DND-41 (cell line): ENCODE measurements around the gene CFAP73.

Experiments used
- ATAC-seq: fragments of 200-7000 bp; cut with Tn5 transposase; 3 replicates; pipeline ENCODE4 v1.9.1; 2021; ENCODE audit warnings: low read depth; ENCODE audit not compliant: insufficient read depth
- DNase-seq: peaks from one replicate; pipeline ENCODE4 v3.0.0-alpha.2; 2020
- H2AFZ ChIP-seq: 2 replicates; pipeline ENCODE4 v1.6.0; 2012; ENCODE audit warnings: low read depth, low read length
- H3K27ac ChIP-seq: 2 replicates; pipeline ENCODE4 v1.5.1; 2012; ENCODE audit warnings: low read length, inconsistent platforms
- H3K27me3 ChIP-seq: fragments of 200-600 bp; sonication (generic); 2 replicates; pipeline ENCODE4 v1.6.0; 2012; ENCODE audit warnings: low read length, mild to moderate bottlenecking, inconsistent platforms; ENCODE audit not compliant: insufficient read depth, poor library complexity
- H3K36me3 ChIP-seq: 2 replicates; pipeline ENCODE4 v1.5.1; 2012; ENCODE audit warnings: low read length, inconsistent platforms; ENCODE audit not compliant: insufficient read depth
- H3K4me1 ChIP-seq: 2 replicates; pipeline ENCODE4 v1.5.1; 2012; ENCODE audit warnings: mild to moderate bottlenecking, low read length; ENCODE audit not compliant: insufficient read depth
- H3K4me2 ChIP-seq: 2 replicates; pipeline ENCODE4 v1.6.0; 2012; ENCODE audit warnings: mild to moderate bottlenecking, moderate library complexity, low read length, inconsistent platforms; ENCODE audit not compliant: insufficient read depth
- H3K4me3 ChIP-seq, 2 experiments: fragments of 200-600 bp in 1 of 2; shearing (Covaris generic) in 1 of 2; 2 replicates each; pipeline ENCODE4 v1.5.1; 2012 to 2016; ENCODE audit warnings: inconsistent platforms in 2 of 2, low read length in 2 of 2, mild to moderate bottlenecking in 2 of 2, low read depth in 1 of 2, moderate library complexity in 1 of 2
- H3K79me2 ChIP-seq: 2 replicates; pipeline ENCODE4 v1.6.0; 2012; ENCODE audit warnings: low read length, inconsistent platforms; ENCODE audit not compliant: insufficient read depth
- H3K9ac ChIP-seq: 2 replicates; pipeline ENCODE4 v1.6.0; 2012; ENCODE audit warnings: low read depth, mild to moderate bottlenecking, inconsistent platforms, low read length, moderate library complexity
- H3K9me3 ChIP-seq: 2 replicates; pipeline ENCODE4 v1.5.1; 2012; ENCODE audit warnings: low read length, moderate library complexity, mild to moderate bottlenecking, inconsistent platforms; ENCODE audit not compliant: insufficient read depth, severe bottlenecking
- H4K20me1 ChIP-seq: 2 replicates; pipeline ENCODE4 v1.6.0; 2012; ENCODE audit warnings: low read length; ENCODE audit not compliant: insufficient read depth
- CTCF ChIP-seq: IDR thresholded peaks from 2 replicates; pipeline ENCODE4 v1.5.1; 2012; ENCODE audit warnings: borderline replicate concordance, low read length, moderate library complexity, mild to moderate bottlenecking; ENCODE audit not compliant: poor library complexity, severe bottlenecking; ENCODE audit errors: extremely low read depth
- EZH2 ChIP-seq: IDR thresholded peaks from 3 replicates; pipeline ENCODE4 v1.6.1; 2012; ENCODE audit warnings: borderline replicate concordance, low read depth, mild to moderate bottlenecking, moderate library complexity, low read length, inconsistent platforms; ENCODE audit not compliant: severe bottlenecking

CFAP73 gene

GRCh38 chr12:113155060-113155459 lies 5.5 kb downstream of the CFAP73 start:
- Histone ChIP-seq H3K4me3 (no peak overlapping the region), H3K27ac (no peak overlapping the region), H3K36me3 (peaks cover 30% of the 10 kb centered on the region), H3K4me2 (peak overlapping the region; percentile 10; the same call in 1 of the 2 replicates), H3K4me1 (peaks cover 35% of the 10 kb centered on the region), H3K9ac (no peak overlapping the region), H2AFZ (no peak overlapping the region), H3K9me3 (no peaks in the 10 kb centered on the region), H4K20me1 (peaks cover 8% of the 10 kb centered on the region), H3K27me3 (no peaks in the 10 kb centered on the region), H3K79me2 (no peaks in the 10 kb centered on the region)
- no peak for ATAC-seq
- no peak for TF ChIP-seq CTCF
- no peak for TF ChIP-seq EZH2
- DNase-seq, result no peak

- no peak overlapping the region; the same call in 1 of the 2 replicates for H3K27ac ChIP-seq
- no peak overlapping the region for H3K4me3 ChIP-seq
- no peaks in the 10 kb centered on the region for H3K27me3 ChIP-seq
- H2AFZ ChIP-seq, result no peak overlapping the region
- ATAC-seq, result no peak
- H4K20me1 ChIP-seq, result peaks cover 11% of the 10 kb centered on the region
- TF ChIP-seq CTCF, result no peak
- no peak for TF ChIP-seq EZH2
- peaks cover 33% of the 10 kb centered on the region for H3K4me1 ChIP-seq
- no peaks in the 10 kb centered on the region for H3K9me3 ChIP-seq
- no peak overlapping the region for H3K4me2 ChIP-seq
- no peaks in the 10 kb centered on the region for H3K79me2 ChIP-seq
- H3K36me3 ChIP-seq, result peaks cover 36% of the 10 kb centered on the region
- DNase-seq, result peak; percentile 42
- H3K9ac ChIP-seq, result no peak overlapping the region
Observed at GRCh38 chr12:113155646-113156045, 6.1 kb downstream of the CFAP73 start.

GRCh38 chr12:113157218-113157859 lies 7.8 kb downstream of the CFAP73 start:
- Histone ChIP-seq H3K27ac (no peak overlapping the region), H2AFZ (no peak overlapping the region), H4K20me1 (peaks cover 20% of the 10 kb centered on the region), H3K4me3 (no peak overlapping the region), H3K9me3 (no peaks in the 10 kb centered on the region), H3K36me3 (peaks cover 52% of the 10 kb centered on the region), H3K79me2 (no peaks in the 10 kb centered on the region), H3K27me3 (no peaks in the 10 kb centered on the region), H3K4me2 (no peak overlapping the region), H3K9ac (no peak overlapping the region), H3K4me1 (peaks cover 28% of the 10 kb centered on the region)
- TF ChIP-seq EZH2 (no peak), CTCF (no peak)
- DNase-seq, result no peak
- ATAC-seq, result no peak
